ENCODE measurements around the gene ZNF672. TPM values are rescaled to one million over a fixed set of nuclear protein-coding genes. Genes with fewer than 3 reads are reported as not detected.

The ZNF672 gene
- polyA plus RNA-seq, 1 of the 3 experiments (the other 2 are of a cell fraction): 14.2 TPM

- H3F3A ChIP-seq (replicated peaks; ENCODE audit: insufficient read depth): no peaks in the 10 kb centered on the region
- peaks cover 12 to 47% of the 10 kb centered on the region in 2 experiments for H3K36me3 ChIP-seq (replicated peaks in 1 of 2; ENCODE audit: control insufficient read depth in 1 of 2, insufficient read depth in 2 of 2, low read length in 1 of 2)
- no peak overlapping the region for H3K9ac ChIP-seq
- no peaks in the 10 kb centered on the region for H3K9me3 ChIP-seq
- no peak overlapping the region for H3K27ac ChIP-seq (ENCODE audit: low read depth in 2 of 2, low read length in 1 of 2)
- peaks cover 5 to 9% of the 10 kb centered on the region in 2 experiments; a peak in 2 of 4 replicates for H3K4me1 ChIP-seq (ENCODE audit: control insufficient read depth in 1 of 2, insufficient read depth in 2 of 2, low read depth in 1 of 2, low read length in 1 of 2)
- H3K4me3 ChIP-seq (ENCODE audit: low read depth in 2 of 2, low read length in 1 of 2): no peak overlapping the region
- H3K27me3 ChIP-seq (ENCODE audit: insufficient read depth): no peaks in the 10 kb centered on the region
- no peaks in the 10 kb centered on the region for H4K20me1 ChIP-seq (ENCODE audit: insufficient read depth)
- TF ChIP-seq IRF3 (IDR thresholded peaks at IDR 0.05; ENCODE audit: low read depth, low read length) (no peak), RXRA (IDR thresholded peaks at IDR 0.05; ENCODE audit: borderline replicate concordance, low read depth) (no peak), GABPA (IDR thresholded peaks at IDR 0.05; ENCODE audit: low read depth) (no peak), NFIC (IDR thresholded peaks at IDR 0.05; ENCODE audit: borderline replicate concordance) (no peak), MEF2A (IDR thresholded peaks at IDR 0.05; ENCODE audit: borderline replicate concordance, low read depth) (no peak), RAD21 (IDR thresholded peaks at IDR 0.05; ENCODE audit: low read length) (no peak), NRF1 (IDR thresholded peaks at IDR 0.05; ENCODE audit: low read depth, low read length) (no peak), TEAD4 (IDR thresholded peaks at IDR 0.05; ENCODE audit: borderline replicate concordance, insufficient read depth) (no peak), TAF1 (IDR thresholded peaks at IDR 0.05; ENCODE audit: borderline replicate concordance, low read depth, low read length) (no peak), POLR2AphosphoS5 (IDR thresholded peaks at IDR 0.05; ENCODE audit: low read depth, low read length) (no peak), EP300 (IDR thresholded peaks at IDR 0.05; ENCODE audit: borderline replicate concordance in 1 of 2, low read depth in 1 of 2, low read length in 1 of 2) (no peak), MXI1 (IDR thresholded peaks at IDR 0.05; ENCODE audit: low read depth, low read length) (no peak), FOXM1 (IDR thresholded peaks at IDR 0.05; ENCODE audit: low read depth) (no peak)
- ChIA-PET CTCF (interaction anchor here (5.1 kb wide), 1 partner anchor 14 kb away, joined by 33 read pairs; the partner anchor contains the start of gene ZNF692), POLR2A (no interaction called here)
- no peak overlapping the region for H2AFZ ChIP-seq (ENCODE audit: low read depth)
- DNase-seq: no peak
- H3K9me2 ChIP-seq: no peaks in the 10 kb centered on the region
- H3K79me2 ChIP-seq (ENCODE audit: insufficient read depth): peaks cover 51% of the 10 kb centered on the region
- WGBS (ENCODE audit: low lambda C conversion rate): 92% methylated on average over 8 of the region's 8 CpGs
- H3K4me2 ChIP-seq: no peak overlapping the region
Measured at GRCh38 chr1:248844526-248844925, 6.5 kb downstream of the ZNF672 start.

- CTCF ChIA-PET: interaction anchor here (1.1 to 1.2 kb wide), 2 partner anchors 9 to 11 kb away, joined by 3 to 4 read pairs; no protein-coding TSS in a partner anchor
- H3K36me3 ChIP-seq (replicated peaks in 1 of 2; ENCODE audit: control insufficient read depth in 1 of 2, insufficient read depth in 2 of 2, low read length in 1 of 2): peaks cover 16 to 60% of the 10 kb centered on the region in 2 experiments
- no peak overlapping the region for H2AFZ ChIP-seq (ENCODE audit: low read depth)
- WGBS (ENCODE audit: low lambda C conversion rate): 97% methylated on average over 50 of the region's 76 CpGs
- H3K79me2 ChIP-seq (ENCODE audit: insufficient read depth): peaks cover 23% of the 10 kb centered on the region
- no peak overlapping the region for H3K4me3 ChIP-seq (ENCODE audit: low read depth in 2 of 2, low read length in 1 of 2)
- H3K9ac ChIP-seq: no peak overlapping the region
- no peaks in the 10 kb centered on the region for H3K9me2 ChIP-seq
- no peaks in the 10 kb centered on the region for H3K9me3 ChIP-seq
- no peaks in the 10 kb centered on the region for H3F3A ChIP-seq (replicated peaks; ENCODE audit: insufficient read depth)
- TF ChIP-seq RXRA (IDR thresholded peaks at IDR 0.05; ENCODE audit: borderline replicate concordance, low read depth): no peak
- TF ChIP-seq CTCF (IDR thresholded peaks at IDR 0.05): no peak
- TF ChIP-seq USF2 (IDR thresholded peaks at IDR 0.05; ENCODE audit: borderline replicate concordance, low read depth, low read length): no peak
- no peak for TF ChIP-seq USF1 (IDR thresholded peaks at IDR 0.05; ENCODE audit: borderline replicate concordance, low read depth)
- no peak for TF ChIP-seq GATA2 (CRISPR knock-in tag; IDR thresholded peaks at IDR 0.05)
- no peak for TF ChIP-seq MAX (IDR thresholded peaks at IDR 0.05; ENCODE audit: low read depth)
- TF ChIP-seq FOXJ3 (CRISPR knock-in tag; IDR thresholded peaks at IDR 0.05): no peak
- TF ChIP-seq SMC3 (IDR thresholded peaks at IDR 0.05; ENCODE audit: low read depth, low read length): no peak
- no peak for TF ChIP-seq GABPA (IDR thresholded peaks at IDR 0.05; ENCODE audit: low read depth)
- no peak for TF ChIP-seq NRF1 (IDR thresholded peaks at IDR 0.05; ENCODE audit: low read depth, low read length)
- no peak for TF ChIP-seq POLR2AphosphoS5 (IDR thresholded peaks at IDR 0.05; ENCODE audit: low read depth, low read length)
- TF ChIP-seq MXI1 (IDR thresholded peaks at IDR 0.05; ENCODE audit: low read depth, low read length): no peak
- no peak for TF ChIP-seq TAF1 (IDR thresholded peaks at IDR 0.05; ENCODE audit: borderline replicate concordance, low read depth, low read length)
- POLR2A ChIA-PET: interaction anchor here (0.8 to 1.0 kb wide), 2 partner anchors 8 to 16 kb away, joined by 3 read pairs; no protein-coding TSS in a partner anchor
- DNase-seq: no peak
- H3K27me3 ChIP-seq (ENCODE audit: insufficient read depth): no peaks in the 10 kb centered on the region
- H4K20me1 ChIP-seq (ENCODE audit: insufficient read depth): no peaks in the 10 kb centered on the region
- no peak overlapping the region for H3K4me2 ChIP-seq
- no peak overlapping the region for H3K27ac ChIP-seq (ENCODE audit: low read depth in 2 of 2, low read length in 1 of 2)
- peaks cover 0 to under 1% of the 10 kb centered on the region in 2 experiments; a peak in 1 of 4 replicates for H3K4me1 ChIP-seq (ENCODE audit: control insufficient read depth in 1 of 2, insufficient read depth in 2 of 2, low read depth in 1 of 2, low read length in 1 of 2)
Measured at GRCh38 chr1:248847181-248847955, 9.3 kb downstream of the ZNF672 start.

Data from SK-N-SH (cell line).